GM21717 (cell line): ENCODE data around the gene ATP8A1.
A peak's percentile ranks its signal among the peaks of the same experiment; 100 is the strongest.
"Not testable (repeated sequence)": the region's sequence is repeated elsewhere in the genome, so short reads cannot be mapped to it uniquely, and the experiment has no call there.

Experiments used
- ATAC-seq: cut with Tn5 transposase; IDR thresholded peaks from one replicate; pipeline ENCODE4 v1.9.1; 2021; ENCODE audit warnings: mild to moderate bottlenecking, moderate library complexity; ENCODE audit not compliant: unreplicated experiment

ATP8A1 gene

DNA sequence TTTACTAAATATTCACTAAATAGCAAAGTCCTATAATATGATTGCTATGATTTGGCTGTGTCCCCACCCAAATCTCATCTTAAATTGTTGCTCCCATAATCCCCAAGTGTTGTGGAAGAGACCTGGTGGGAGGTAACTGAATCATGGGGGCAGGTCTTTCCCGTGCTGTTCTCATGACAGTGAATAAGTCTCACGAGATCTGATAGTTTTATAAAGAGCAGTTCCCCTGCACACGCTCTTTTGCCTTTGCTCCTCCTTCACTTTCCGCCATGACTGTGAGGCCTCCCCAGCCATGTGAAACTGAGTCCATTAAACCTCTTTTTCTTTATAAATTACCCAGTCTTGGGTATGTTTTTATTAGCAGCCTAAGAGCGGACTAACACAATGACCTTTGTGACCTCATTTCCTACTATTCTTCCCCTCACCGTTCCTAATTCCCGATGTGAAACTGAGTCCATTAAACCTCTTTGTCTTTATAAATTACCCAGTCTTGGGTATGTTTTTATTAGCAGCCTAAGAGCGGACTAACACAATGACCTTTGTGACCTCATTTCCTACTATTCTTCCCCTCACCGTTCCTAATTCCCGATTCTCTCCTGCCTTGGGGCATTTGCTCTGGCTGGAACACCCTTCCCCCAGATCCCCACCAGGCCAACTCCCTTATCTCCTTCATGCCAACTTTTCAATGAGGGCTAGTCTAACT is 4.2 kb downstream of the ATP8A1 start:
- ATAC-seq = not testable (repeated sequence)

- ATAC-seq = no peak
These were observed 7.0 kb downstream of the ATP8A1 start for GRCh38 chr4:42649870-42650269.

DNA sequence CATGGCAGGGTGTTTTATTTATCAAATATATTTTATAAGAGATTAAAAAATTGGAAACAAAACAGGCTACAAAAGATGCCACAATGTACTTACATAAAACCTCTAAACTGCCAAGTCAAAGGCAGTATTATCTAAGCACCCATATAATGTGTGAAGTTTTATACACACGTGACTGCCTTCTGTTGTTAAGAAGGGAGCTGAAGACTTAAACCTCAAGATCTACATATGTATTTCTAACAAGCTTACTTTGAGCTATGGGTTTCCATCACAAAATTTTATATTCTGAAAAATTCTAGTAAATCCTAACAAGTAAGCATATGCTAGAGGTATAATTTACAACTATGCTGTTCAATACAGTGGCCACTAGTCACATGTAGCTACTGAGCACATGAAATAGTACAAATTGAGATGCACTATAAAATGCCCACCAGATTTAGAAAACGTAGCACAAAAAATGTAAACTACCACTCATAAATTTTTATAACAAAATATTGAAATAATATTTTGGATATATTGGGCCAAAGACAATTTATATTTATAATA is 9.8 kb downstream of the ATP8A1 start:
- ATAC-seq = no peak

DNA sequence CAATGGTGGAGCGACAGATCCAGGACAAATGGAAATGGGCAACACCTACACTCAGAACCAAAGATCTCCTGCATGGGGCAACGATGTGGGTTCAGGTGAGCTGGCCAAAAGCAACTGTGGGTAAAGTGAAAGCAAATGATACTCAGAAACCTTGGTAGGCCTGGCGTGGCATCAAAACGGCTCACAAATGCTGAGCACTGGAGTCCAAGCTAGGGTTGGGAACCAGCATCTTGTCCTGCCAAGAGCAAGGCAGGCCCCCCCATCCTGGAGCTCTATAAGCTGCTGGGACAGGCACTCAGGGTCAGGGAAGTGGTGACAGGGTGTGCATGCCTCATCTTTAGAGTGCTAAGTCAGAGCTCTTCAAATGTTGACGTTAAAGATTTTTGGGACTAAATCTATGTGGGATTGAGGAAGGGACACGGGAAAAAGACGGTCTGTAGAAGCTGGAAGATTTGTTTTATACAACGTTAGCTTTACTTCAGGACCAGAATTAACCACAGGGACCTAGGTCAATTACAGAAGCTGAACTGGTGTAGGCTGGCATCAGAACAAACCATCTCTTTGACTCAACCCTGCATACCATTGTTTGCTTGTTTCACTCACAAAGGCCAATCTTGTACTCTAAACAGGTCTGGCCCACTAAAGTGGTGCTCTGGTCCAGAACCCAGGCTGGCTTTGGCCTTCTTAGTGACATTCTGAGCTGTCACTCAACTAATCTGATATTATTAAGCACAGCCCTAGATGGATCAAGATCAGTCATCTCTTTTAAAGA is 10.7 kb downstream of the ATP8A1 start:
- ATAC-seq = no peak

DNA sequence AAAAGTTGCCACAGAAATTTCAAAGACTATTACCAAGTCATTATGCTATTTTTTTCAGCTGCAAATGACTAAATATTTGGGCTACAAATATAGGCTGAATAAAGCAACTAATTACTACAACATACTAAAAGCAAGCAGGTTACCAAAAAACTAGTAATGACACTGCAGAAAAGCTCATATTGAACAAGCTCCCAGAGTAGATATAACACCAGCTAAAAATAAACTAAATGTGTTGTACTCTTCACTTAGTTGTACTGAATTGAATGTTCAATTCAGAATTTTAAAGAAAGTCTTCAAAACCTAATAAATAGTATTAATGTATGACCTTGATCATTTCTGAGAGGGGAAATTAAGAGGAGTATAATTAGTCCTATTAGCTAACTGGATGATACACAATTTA is 12.0 kb downstream of the ATP8A1 start:
- ATAC-seq = no peak

DNA sequence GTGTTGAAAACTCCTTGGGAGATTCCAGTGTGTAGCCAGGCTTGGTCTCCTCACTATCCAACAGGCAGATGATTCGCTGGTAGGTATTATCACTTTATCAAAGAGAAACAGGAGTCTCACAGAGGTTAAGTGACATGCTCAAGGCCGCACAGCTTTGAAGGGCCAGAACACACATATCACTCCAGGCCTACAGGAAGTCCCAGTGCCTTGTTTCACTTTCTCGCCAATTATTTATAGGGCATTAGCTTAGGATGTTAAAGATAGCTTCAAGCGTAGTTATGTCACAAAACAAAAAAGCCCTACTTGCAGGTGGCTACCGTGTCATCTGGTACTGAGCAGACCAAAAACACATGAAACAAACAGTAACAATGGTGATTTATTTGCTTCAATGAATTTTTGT is 13.2 kb downstream of the ATP8A1 start:
- ATAC-seq = peak; percentile 70

GRCh38 chr4:42642845-42643615 is 13.9 kb downstream of the ATP8A1 start:
- ATAC-seq = no peak

DNA sequence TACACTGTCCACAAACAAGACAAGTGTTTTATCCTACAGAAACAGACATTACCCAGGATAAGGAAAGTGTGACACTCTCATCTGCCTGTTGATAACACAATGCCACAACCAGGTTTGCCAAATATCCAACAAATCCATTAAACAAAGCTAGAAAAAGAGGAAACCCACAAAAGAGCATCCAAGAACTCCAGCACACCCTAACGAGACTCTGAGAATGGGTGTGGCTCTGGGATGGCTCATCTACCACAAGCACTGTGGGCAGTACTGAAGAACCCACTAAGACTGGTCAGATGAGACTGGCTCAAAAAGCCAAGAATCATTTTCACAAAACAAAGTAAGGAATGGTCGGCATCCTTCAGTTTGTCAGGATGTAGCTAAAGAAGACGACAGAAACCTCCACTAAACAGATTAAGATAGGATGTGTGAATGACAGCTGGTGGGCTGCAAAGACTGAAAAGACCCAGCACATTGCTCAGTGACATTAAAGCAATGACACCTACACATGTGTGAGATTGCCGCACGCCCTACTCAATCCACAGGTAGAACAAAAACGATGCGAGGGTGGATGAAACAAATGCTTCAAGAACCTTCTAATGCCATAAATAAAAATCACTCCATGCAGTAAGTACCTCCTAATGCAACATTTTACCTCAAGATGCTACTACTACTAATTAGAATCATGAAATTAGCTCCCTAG is 14.7 kb downstream of the ATP8A1 start:
- peak; percentile 25 for ATAC-seq

DNA sequence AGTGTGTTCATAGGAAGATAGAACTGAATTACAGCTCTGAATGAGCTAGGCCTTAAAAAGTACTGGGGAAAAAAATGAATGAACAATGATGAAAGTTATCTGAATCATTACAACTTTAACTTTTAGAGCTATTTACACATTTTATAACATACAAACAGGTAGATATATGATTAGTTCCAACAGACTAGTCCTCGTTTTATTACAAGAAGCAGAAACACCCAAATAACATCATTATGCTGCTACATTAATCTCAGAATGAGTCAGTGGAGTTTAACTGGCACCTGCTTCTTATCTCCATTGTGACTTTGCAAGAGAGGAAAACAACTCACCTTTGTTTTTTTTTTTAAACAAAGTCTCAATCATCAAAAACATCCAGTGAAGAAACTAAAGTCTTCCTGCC is 15.2 kb downstream of the ATP8A1 start:
- peak; percentile 20 for ATAC-seq

DNA sequence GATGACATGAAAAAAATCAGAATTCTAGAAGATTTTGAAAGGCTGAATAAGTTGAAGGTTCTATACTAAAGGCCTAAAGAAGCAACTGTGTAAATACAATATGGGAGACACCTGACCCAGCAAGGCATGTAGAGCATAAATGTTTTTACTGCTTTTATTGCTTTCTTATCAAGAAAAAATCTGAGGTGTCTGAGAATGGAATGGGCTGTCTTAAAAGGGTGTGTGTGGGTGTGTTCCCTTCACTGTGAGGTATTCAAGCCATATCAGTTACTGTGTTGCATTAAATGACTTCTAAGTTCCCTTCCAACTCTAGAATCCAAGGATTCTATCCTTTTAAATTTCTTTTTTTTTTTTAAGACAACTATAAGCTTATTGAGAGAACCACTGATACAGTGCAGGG is 15.7 kb downstream of the ATP8A1 start:
- no peak for ATAC-seq

GRCh38 chr4:42640613-42641012 is 16.3 kb downstream of the ATP8A1 start:
- ATAC-seq = no peak

DNA sequence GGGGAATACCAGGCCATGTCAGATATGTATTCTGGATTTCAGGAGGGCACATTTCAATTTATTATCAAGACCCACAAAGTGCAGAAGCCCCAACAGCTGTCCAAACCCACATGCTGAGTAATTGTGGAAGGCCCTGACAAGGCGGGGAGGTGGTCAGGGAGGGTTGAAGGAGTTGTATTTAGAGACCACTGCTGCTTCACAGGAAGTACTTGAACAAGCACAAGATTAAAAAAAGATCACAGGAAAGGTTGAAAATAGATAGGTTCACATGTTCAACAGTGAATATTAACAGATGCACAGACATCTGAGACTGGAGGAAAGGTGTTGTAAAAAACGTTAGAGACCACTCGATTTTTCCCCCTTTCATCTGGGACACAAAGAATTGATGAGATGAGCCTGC is 17.9 kb downstream of the ATP8A1 start:
- ATAC-seq = peak; percentile 51

- no peak for ATAC-seq
These were observed 18.6 kb downstream of the ATP8A1 start for GRCh38 chr4:42638321-42638720.

- ATAC-seq = no peak
These were observed 19.0 kb downstream of the ATP8A1 start for GRCh38 chr4:42637867-42638266.

DNA sequence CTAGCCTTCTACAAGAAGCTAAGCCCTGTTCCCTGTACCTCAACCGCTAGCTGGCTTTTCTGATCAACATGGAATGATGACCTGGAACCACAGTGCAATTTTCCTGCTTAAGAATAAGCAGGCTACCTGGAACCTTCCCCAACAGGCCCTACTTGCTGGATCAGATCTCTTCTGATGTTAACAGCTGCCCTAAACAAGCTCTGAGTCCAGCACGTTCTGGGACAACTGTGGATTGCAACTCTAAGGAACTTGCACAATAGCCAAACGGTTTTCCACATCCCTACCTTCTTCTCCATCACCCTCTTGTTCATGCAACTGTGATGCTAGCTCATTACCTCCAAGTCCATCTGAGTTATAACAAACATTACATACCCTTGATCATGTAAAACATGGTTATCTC is 19.8 kb downstream of the ATP8A1 start:
- no peak for ATAC-seq

- no peak for ATAC-seq
These were observed 20.3 kb downstream of the ATP8A1 start for GRCh38 chr4:42636645-42636949.

GRCh38 chr4:42633605-42634388 is 23.1 kb downstream of the ATP8A1 start:
- ATAC-seq = peak; percentile 66

DNA sequence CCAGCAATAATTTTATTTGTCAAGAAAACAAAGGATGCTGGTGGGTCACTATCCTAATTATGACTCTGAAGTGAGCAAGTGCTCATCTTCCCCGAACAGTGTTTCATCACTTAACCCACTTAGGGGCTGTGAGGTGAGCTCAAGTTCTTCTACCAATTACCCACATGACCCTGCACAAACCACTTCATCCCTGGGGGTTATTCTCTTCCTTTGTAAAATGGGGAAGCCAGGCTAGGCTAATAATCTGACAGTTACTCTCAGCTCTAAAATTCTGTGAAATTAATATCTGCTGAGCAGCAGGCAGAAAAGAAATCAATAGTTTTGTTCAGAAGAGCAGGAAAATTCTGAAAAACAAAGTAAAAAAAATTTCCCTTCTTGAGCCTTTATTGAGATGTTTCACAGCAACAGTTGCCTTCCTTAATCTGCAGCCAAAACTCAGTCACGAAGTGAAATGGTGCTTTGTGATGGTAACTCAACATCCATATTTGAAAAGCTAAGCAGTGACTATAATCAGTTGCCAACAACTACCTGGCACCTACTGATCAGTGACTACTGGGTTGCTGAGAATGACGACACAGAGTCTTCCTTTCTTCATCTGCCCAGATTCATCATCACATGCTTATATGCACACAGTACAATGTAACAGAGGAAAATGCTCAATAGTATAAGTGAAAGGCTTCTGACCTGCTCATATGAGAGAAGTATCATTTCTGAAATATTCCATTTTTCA is 24.1 kb downstream of the ATP8A1 start:
- no peak for ATAC-seq

DNA sequence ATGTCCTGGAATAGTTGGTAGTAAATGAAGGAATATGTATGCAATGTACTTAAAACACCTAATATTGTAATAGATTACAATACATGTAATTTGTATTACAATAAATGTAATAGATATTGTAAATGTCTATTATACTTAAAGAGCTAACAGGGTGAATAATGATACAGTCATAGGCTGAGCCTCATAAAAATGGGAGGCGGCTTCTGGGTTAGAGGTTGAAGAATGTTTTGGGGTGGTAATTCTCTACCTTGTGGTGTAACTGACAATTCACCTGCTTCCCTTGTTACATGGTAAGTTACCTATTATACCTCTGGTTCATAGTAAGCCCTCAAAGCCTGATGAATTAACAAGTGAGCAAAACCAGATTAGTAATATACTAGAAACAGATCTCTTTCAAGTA is 26.0 kb downstream of the ATP8A1 start:
- ATAC-seq = no peak

- ATAC-seq = no peak
These were observed 28.2 kb downstream of the ATP8A1 start for GRCh38 chr4:42628740-42629139.
